Activated CD8-positive, alpha-beta memory T cell treated with anti-CD3 and anti-CD28 coated beads for 4 hours (primary cell): ENCODE results near the gene CDIP1.
"Not testable (repeated sequence)": the region's sequence is repeated elsewhere in the genome, so short reads cannot be mapped to it uniquely, and the experiment has no call there.

Source experiments
- DNase-seq, 2 donors: peaks; one replicate each; pipeline ENCODE4 v3.0.0-alpha.2; 2020; ENCODE audit warnings: low read depth in 2 of 2

The CDIP1 gene

DNA sequence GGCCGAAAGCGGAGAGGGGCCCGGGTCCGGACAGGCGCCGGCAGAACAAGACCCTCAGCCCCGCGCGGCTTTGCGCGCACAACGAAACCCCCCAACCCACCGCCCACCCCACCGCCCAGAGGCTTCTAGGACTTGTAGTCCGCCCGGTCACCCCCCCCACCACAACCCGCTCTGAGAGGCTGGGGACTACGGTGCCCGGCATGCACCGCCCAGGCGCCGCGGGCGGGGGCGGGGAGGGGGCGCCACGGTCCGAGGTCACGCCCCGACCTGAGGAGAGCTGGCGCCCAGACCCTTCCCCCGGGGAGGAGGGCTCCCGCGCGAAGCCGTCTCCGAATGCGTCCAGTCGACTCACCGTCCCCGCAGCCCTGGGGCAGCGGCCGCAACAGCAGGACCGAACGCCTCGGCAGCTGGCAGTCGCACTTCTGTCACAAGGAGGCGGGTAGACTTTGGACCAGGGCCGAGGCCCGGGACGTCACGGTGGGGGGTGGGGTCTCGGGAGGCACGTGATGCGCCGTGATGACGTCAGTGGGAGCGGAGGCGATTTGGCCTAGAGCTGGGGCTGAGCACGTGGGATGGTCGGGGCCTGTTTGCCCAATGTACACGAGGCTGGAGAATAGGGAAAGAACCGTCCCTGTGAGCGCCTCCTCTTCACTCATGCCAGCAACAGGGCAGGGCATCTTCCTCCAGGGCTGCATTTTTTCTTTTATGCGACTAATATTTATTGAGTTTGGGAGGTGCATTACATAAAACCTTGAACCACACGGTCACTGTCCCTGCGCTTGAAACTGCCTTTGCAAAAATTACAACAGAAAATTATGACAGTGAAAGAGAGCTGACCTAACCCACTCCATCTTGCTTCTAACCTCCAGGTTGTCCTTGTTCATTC, at the start of gene CDIP1:
Gene CDIP1 (minus strand): TSS at position 424 of the 886 bp plus-strand sequence. CDS start 24,643 bp downstream, outside the sequence.
- peak; percentile 94 to 97 for DNase-seq

DNA sequence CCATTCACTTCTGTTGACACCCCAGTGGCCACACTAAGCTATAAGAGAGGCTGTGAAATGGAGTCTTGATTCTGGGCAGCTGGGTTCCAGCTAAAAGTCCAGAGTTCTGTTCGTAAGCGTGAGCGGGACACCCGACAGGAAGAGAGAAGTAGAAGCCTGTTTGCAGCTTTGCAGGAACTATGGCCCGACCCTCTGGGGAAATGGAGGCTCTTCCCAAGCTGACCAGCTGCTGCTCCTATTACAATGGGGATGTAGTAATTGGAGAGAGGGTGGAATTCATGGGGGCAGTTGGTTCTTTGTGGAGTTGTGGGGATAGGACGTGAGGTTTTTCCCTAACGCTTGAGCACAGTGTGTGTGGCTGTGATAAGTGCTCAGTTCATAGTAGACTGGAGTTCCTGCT, 47.7 kb upstream of the CDIP1 start:
- no peak for DNase-seq

DNA sequence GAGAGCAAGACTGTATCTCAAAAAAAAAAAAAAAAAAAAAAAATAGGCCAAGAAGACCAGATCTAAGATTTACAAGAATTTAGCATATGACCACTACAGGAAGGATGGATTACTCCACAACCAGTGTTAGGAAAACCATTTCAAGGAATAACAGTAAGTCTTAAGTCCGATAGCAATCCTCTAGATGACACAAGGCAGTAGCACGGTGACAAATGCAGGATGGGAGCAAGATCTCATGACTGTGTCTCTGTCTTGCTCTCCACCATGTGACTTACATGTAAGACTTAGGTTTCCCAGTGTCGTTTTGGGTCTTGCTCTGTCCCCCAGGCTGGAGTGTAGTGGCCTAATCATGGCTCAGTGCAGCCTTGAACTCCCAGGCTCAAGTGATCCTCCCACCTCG, 45.3 kb upstream of the CDIP1 start:
- no peak for DNase-seq

DNA sequence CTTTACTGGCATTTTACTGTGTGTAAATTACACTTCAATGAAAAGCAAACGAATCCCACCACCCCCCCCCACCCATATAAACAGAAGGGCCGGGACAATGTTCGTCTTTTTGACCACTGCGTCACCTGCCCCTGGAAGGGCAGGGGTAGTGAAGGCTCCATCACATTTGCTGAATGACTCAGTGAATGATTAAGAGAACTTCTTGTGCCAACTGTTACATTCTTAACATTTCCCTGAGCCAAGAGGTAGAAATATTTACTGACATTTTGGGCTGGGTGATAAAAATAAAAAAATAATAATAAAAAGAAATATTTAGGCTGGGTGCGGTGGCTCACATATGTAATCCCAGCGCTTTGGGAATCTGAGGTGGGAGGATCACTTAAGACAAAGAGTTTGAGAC, 41.7 kb upstream of the CDIP1 start:
- DNase-seq, result no peak

DNA sequence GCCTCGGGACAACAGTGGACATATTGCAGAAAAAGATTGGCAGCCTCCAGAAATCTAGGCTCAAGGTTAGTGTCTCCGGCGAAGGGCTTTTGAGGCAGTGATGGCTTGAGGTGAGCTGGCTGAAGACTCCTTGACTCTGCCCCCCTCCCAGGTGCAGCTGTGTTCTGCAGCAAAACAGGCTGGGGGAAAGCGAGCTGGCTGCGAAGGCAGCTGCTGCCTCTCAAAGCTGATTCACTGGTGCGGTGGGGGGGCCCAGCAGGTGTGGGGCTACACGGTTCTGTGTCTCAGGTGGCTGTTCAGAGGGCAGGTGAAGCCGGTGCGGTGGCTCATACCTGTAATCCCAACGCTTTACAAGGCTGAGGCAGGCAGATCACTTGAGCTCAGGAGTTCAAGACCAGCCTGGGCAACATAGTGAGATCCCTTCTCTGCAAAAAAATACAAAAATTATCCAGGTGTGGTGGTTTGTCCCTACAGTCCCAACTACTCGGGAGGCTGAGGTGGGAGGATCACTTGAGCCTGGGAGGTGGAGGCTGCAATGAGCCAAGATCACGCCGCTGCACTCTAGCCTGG, 40.5 kb upstream of the CDIP1 start:
- DNase-seq, result no peak

DNA sequence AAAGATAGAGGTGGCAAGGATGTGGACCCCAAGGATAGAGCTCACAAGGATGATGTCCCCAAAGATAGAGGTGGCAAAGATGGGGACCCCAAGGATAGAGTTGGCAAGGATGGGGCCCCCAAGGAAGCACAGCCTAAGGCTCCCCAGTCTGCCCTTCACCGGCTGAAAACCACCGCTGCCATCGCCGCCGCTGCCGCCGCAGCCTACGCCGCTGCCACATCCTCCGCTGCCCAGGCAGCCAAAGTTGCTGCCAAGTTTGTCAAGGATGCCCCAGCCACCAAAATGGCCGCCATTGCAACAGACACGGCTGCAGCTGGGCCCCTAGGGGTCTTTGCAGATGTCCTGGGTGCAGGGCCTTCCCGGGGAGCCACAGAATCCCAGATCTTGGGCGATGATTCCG, 37.4 kb upstream of the CDIP1 start:
- no peak for DNase-seq

DNA sequence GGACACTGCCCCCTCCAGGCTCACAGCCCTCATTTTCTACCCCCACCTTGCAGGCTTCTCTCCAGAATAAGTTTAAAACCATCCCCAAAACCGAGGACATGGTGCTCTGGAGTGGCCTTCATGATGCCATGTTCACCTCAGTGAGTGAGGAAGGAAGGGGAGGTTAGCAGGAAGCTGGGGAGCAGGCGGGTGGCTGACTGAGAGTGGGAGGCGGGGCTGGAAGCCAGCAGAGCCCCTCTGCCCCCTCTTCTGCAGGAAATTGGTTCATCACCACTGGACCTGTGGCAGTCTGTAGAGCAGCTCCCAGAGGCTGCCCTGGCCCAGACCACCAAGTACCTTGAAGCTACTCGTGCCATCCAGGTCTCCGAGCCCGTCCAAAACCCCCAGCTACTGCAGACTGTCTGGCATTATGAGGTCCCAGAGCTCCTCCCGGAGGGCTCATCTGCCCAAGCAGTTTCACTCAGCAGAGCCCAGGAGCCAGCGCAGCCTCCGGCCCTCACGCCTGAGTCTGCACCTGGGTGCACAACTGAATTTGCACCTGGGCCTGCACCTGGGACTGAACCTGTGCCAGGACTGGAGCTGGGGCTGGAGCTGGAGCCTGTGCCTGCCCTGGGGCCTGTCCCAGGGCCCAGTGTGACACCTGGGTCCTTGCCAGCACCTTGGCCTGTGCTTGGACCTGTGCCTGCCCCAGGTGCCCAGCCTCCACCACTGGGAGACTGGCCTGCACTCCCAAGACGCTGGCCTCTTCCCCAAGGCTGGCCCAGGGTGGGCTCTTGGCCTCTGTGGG, 36.5 kb upstream of the CDIP1 start:
- DNase-seq, result no peak

DNA sequence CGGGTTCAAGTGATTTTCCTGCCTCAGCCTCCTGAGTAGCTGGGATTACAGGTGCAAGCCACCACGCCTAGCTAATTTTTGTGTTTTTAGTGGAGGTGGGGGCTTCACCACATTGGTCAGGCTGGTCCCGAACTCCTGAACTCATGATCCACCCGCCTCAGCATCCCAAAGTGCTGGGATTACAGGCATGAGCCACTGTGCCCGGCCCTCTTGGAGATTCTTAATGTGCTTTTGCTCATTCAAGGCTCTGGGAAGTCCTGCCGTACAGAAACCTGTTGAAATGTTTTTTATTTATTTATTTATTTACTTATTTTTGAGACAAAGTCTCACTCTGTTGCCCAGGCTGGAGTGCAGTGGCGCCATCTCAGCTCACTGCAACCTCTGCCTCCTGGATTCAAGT, 35.4 kb upstream of the CDIP1 start:
- not testable (repeated sequence) for DNase-seq

DNA sequence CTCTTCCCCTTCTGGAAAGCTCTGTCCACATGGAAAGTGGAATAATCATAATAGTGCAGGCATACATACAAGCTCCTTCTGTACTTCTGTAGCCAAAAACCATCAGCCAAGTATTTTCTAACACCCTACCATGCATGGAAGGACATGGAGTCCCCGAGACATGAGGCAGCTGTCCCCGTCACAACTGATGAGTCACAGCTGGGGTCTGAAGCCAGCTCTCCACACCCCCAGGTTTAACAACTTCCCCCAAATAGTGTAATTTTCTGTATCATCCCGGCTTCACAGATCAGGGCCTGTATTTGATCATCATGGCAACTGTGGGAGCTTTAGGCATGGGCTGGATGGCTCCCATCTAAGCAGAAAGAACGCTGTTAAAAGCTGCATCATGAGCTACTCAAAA, 34.1 kb upstream of the CDIP1 start:
- DNase-seq, result no peak

DNA sequence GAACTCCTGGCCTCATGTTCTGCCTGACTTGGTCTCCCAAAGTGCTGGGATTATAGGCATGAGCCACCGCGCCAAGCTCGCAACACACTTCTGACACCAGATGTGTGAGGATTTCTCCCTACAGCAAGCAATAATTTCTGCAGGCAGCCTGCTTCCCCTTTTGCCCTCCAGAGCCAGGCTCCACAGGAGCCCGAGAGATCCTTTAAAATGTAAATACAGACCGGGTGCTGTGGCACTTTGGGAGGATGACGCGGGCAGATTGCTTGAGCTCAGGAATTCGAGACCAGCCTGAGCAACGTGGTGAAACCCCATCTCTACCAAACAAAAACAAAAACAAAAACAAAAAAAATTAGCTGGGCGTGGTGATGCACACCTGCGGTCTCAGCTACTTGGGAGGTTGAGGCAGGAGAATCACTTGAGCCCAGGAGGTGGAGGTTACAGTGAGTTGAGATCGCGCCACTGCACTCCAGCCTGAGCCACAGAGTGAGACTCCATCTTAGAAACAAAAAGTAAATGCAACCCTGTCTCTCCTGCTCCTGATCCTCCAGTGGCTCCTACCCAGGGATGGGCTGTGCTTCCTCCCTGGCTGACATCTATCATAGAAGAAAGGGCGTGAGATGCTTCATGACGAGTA, 32.2 kb upstream of the CDIP1 start:
- DNase-seq, result no peak

DNA sequence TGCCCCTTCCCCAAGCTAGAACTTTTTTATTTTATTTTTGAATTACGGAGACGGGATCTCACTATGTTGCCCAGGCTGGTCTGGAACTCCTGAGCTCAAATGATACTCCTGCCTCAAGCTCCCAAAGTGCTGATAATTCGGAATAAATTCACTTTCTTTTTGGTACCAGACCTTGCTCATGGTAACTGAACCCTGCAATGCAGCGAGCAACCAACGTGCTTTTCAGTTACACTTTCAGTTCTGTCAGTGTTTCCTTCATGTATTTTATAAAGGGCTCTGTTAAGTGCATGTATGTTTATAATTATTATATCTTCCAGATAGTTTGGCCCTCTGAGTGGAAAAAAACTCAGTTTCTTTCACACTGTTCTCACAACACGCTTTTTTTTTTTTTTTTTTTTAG, 31.5 kb upstream of the CDIP1 start:
- DNase-seq, result no peak

DNA sequence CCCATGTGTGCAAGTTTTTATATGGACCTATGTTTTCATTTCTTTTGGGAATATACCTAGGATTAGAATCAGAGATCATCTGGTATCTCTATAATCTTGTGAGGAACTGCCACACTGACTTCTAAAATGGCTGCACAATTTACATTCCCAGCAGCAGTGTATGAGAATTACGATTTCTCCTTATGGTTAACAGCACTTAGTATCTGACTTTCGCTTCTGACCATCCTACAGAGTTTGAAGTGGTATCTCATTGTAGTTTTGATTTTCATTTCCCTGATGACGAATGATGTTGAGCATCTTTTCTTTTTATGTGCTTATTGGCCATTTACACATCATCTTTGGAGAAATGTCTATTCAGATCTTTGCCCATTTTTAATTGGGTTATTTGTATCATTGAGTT, 27.6 kb upstream of the CDIP1 start:
- no peak for DNase-seq

DNA sequence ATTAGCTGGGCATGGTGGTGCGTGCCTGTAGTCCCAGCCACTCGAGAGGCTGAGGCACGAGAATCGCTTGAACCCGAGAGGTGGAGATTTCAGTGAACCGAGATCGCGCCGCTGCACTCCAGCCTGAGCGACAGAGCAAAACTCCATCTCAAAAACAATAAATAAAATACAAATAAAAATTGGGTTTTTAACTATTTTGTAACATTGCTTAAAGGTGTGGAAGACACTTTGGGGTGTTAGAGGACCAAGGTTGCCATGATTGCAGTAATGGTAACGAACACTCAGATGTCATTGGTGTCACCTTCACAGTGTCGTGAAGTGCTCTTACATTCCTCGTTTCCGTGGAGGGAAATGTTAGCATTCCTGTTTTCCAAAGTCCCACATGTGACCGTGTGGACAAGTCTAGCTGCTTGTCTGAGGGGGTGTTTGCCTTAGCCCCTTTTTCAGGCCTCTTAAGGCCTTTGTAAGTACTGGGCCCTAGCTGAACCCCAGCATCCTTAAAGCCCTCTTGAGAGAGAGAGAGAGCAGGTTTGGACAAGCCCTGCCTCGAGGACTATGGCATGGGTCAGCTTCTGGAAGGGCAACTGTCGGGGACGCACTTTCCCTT, 26.2 kb upstream of the CDIP1 start:
- no peak for DNase-seq

DNA sequence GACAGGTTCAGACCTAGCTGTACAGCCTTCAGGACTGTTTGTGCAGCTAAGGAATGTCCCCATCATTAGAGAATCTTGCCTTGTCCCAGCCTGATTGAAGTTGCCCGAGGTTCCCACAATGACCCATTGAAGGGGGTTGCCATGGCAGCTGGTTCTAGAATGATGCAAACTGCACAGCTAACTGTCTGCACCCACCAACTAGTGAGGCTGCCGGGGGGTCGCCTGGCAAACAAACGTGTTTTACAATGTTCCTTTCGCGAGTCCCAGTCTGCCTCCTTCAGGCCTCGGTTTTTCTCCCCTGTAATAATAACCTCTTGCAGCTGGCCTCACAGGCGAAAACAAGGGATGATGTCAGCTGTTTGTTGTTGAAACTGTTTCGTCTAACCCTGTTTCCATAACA, 23.0 kb upstream of the CDIP1 start:
- no peak for DNase-seq

DNA sequence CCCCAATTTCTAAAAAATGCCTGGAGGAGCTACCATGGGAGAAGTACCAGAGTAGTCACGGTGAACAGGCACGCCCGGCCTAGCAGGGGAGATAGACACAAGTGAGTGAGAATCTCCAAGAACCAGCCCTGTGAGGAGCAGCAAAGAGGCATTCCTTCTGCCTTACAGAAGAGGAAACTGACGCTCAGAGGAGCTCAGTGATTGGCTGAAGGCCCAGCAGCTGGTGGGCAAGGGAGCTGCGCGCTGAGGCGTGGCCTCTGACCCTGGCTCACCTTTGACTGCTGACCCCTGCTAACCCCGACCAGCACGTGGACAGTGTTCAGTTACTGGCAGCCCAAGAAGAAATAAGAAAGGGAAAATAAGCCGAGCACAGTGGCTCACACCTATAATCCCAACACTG, 19.4 kb upstream of the CDIP1 start:
- no peak for DNase-seq

DNA sequence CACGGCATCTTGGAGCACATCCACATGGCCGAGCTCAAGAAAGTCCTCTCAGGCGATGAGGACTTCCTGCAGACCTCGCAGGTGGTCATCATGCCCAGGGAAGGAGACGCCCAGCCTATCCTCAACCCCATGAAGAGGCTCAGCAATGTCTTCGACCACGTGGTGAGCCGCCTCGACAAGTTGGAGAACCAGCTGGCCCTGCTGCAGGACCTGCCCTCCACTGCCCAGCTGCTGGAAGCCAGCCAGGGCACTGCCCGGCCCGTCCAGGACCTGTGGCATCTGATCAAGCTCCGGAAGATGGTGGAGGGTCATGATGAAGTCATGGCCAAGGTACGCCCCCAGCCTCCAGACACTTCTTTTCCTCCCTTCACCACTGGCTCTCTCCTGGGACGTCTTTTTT, 18.0 kb upstream of the CDIP1 start:
- DNase-seq, result no peak

DNA sequence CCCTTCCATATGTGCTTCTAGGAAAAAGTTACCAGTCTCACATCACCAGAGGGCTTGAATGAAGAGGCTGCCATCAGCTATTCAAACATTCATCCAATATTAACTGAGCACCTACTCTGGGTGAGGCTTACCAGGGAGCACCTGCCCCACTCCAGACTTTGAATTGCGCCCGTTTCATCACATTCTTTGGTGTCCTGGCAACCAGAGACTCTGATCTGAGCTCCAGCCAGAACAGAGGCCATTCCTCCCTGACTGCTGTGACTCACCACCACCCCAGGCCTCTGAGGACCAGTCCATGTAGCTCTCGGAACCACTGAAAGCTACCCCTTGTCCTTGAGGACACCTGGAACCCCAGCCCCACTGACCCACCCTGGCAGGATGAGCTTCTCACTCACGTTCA, 17.5 kb upstream of the CDIP1 start, which contains the start of gene C16orf96:
Gene C16orf96 (plus strand): TSS at position 229 of the 400 bp plus-strand sequence. CDS start 150 bp downstream, at position 379.
- no peak for DNase-seq

DNA sequence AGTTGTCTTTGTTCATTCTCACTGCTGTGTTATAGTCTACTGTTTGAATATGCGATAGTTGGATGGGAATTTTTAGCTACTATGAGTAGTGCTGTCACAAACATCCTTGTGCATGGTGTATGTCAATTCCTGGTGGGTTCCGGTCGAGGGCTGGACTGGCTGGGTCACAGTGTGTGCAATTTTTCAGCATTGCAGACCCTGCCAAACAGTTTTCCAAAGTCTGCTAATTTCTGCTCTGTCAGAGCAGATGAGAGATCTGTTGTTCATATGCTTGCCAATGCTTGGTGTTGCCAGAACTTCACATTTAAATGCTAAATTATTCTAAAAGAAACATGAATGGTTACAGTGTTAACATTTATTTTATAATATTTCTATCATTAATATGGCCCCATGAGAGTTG, 14.0 kb upstream of the CDIP1 start:
- DNase-seq, result no peak

DNA sequence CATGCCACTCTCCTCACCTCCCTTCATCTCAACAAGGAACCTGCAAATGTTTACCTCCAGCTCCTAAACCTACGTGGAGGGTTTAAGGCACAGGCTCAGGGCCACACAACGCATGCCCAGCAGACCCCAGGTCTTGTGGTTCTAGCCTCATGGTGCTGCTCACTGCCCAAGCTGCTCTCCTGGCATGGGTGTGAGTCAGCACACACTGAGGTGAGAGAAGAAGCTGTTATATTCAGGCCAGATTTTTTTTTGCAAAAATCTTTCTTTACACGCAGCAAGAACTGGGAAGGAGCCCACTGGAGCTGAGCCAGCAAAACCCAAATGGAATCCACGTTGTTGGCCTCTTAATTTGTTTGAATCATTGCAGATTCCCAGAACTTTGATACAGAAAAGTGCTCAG, 12.0 kb upstream of the CDIP1 start:
- DNase-seq, result no peak

DNA sequence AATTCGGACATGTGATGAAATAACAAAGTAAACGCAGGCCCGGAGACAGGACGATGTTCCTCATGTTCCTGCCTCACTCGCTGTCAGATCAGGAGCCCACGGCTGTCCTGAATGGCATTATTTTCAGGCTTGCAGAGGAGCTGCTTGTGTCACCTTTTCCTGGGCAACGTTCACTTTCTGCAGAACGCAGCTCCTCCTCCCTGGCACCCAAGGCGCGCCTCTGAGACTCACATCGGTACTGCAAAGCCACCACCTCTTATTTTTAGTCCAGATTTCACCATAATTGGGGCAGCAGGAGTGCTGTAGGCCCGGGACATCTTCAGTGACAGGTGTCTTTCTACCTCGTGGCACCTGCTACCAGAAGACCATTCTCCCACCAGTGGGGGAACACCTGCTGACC, 9.6 kb upstream of the CDIP1 start:
- DNase-seq, result no peak

DNA sequence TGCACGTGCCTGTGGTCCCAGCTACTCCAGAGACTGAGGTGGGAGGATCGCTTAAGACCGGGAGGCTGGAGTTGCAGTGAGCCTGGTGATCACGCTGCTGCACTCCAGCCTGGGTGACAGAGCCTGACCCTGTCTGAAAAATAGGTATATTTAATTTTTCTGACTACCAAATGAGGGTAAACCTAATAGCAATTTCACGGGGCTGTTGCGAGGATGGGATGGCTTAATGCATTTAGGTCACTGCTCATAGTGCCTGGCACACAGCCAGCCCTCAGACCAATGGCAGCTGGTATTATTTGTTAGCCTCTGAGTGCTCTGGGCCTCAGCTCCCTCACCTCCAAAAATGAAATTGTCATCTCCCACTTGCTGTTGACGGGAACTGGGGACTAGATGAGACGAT, 5.9 kb upstream of the CDIP1 start:
- no peak for DNase-seq
